ENCODE results near the gene KCTD14. TPM values are rescaled to one million over a fixed set of nuclear protein-coding genes. Genes with fewer than 3 reads are reported as not detected.

The KCTD14 gene, protein sequence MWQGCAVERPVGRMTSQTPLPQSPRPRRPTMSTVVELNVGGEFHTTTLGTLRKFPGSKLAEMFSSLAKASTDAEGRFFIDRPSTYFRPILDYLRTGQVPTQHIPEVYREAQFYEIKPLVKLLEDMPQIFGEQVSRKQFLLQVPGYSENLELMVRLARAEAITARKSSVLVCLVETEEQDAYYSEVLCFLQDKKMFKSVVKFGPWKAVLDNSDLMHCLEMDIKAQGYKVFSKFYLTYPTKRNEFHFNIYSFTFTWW
- 1.4 to 2.0 TPM (median 1.6 TPM) in 5 replicates for total RNA-seq (2022; extraction: Qiagen RNA extraction; ENCODE audit: low read depth)

DNA sequence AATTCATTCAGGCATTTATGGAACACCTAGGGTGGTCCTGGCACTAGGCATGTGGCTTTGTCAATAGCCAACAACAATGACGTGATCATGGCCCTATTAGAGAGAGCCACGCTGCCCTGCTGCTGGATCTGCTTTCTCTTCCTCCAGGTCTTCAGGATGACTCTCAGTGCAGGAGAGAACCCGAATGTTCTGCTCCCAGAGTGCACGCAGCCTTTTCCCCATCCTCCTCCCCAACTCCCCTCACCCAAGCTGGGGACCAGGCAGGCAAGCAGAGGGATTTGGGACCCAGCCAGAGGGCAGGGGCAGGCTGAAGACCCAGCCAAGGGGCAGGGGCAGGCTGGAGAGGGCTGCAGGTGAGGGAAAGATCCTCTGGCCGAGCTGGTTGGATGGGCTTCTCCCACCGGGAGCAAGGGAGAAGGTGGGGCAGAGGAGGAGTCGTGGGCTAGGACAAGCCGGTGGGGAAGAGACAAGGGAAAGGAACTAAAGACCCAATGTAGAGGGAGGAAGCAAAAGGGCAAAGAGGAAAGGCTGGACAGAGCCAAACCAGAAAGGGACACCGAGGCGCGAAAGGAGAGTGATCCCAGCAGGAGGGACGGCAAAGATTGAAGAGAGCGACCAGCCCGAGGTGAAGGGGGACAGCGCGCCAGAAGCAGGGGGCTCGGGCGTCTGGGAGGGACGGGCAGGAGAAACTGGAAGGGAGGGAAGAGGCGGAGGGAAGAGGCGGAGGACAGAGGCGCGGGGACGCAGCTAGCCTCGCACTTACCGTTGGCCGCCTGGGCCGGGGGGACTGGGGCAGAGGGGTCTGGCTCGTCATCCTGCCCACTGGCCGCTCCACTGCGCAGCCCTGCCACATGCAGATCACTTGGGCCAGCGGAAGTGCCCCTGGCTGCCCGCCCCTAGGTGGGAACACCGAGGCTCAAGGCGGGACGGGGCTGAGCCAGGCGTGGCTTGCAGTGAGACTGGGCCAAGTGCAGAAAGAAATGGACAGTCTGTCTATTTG, at the start of gene KCTD14:
Gene KCTD14, minus strand, starts transcription at position 880 of the 1,000 bp plus-strand sequence. Its CDS starts 27 bp downstream, at position 853.

DNA sequence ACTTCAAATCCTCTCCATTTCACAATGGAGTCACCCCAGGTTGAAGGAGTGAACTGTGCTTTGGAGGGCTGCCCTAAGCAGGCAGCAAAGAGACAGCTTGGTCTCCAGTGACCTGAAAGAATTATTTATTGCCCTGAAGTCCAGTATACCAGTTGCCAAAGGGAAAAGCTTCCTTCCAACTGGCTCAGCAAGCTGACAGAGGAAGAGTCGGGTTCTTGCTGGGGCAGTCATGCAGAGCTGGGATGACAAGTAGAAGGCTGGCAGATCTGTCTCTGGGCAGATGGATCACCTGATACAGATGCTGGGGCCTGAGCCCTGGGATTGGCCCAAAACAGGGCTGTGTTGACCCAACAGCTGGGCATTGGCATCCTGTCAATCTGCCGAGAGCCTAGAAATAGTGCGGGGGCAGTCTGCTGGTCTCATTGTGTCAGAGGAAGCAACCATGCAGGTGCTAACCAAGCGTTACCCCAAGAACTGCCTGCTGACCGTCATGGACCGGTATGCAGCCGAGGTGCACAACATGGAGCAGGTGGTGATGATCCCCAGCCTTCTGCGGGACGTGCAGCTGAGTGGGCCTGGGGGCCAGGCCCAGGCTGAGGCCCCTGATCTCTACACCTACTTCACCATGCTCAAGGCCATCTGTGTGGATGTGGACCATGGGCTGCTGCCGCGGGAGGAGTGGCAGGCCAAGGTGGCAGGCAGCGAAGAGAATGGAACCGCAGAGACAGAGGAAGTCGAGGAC, 40.5 kb upstream of the KCTD14 start, which contains the start of gene THRSP:
Gene THRSP, plus strand, starts transcription at position 422 of the 742 bp plus-strand sequence. Its CDS starts 21 bp downstream, at position 443.

DNA sequence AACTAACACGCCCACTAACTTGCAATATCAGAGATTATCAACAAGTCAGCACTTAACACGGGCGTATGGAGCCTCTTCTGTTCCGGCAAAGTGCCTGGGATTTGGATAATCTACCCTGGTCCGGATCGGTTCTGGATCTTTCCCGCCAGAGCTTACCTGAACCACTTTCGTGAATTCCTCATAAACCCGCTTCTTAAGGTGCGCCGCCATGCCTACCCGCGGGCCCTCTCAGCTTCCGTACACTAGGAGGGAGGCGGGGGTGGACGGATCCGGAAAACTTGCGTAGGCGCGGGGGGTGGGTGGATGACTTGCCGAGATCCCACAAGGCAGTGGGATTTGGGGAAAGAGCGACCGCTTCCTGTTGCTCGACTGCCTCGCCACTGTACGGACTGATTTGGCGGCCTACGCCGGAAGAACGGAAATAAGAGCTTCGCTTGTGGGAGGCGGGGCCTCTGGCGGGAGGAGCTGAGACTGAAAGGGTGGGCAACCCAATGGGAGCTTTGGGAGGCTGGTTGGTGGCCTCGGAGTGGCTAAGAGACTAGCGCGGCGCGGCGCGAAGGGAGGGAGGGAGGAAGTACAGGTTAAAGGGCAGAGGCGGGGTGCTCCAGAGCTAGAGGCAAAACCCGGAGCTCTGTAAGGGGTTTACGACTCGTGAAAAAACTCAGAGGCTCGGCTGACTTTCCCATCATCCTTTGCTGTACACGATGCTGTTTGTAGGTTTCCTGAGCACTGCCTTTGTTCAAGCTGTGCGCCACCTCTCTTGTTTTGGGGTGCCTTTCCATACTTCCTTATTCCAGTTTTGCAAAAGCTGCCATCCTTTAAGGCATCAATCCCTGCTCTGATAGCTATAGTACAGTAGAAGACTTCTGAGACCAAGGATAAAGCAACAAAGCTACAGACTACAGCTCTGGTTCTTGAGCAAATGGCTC, 28.4 kb downstream of the KCTD14 start, which contains the start of gene INTS4:
Gene INTS4, minus strand, starts transcription at position 235 of the 929 bp plus-strand sequence. Its CDS starts 25 bp downstream, at position 210.

Other genes starting within 250 kb of the KCTD14 start
- 13.9 to 25.1 TPM (median 18.0 TPM) in 5 replicates for gene RSF1, start 202.6 kb downstream of the KCTD14 start, total RNA-seq (2022; extraction: Qiagen RNA extraction; ENCODE audit: low read depth)
- gene AAMDC, start 202.1 kb downstream of the KCTD14 start, total RNA-seq (2022; extraction: Qiagen RNA extraction; ENCODE audit: low read depth): 23.5 to 30.4 TPM (median 26.3 TPM) in 5 replicates
- 14.4 to 20.9 TPM (median 20.4 TPM) in 5 replicates for gene INTS4, start 28.6 kb downstream of the KCTD14 start, total RNA-seq (2022; extraction: Qiagen RNA extraction; ENCODE audit: low read depth)
- gene THRSP, start 40.6 kb upstream of the KCTD14 start, total RNA-seq (2022; extraction: Qiagen RNA extraction; ENCODE audit: low read depth): not detected in 5 replicates
- 242 to 295 TPM (median 243 TPM) in 5 replicates for gene NDUFC2, start 56.6 kb upstream of the KCTD14 start, total RNA-seq (2022; extraction: Qiagen RNA extraction; ENCODE audit: low read depth)
- 55.9 to 69.9 TPM (median 65.6 TPM) in 5 replicates for gene ALG8, start 116.3 kb upstream of the KCTD14 start, total RNA-seq (2022; extraction: Qiagen RNA extraction; ENCODE audit: low read depth)
- gene KCTD21, start 165.3 kb upstream of the KCTD14 start, total RNA-seq (2022; extraction: Qiagen RNA extraction; ENCODE audit: low read depth): 6.9 to 7.7 TPM (median 7.1 TPM) in 5 replicates
- 5.1 to 7.4 TPM (median 6.7 TPM) in 5 replicates for gene USP35, start 165.6 kb upstream of the KCTD14 start, total RNA-seq (2022; extraction: Qiagen RNA extraction; ENCODE audit: low read depth)